Measurements from ENCODE around the gene PSMD1. TPM values are rescaled to one million over a fixed set of nuclear protein-coding genes. Genes with fewer than 3 reads are reported as not detected.

The PSMD1 gene
- total and polyA plus RNA-seq, 7 donors: 41.2 to 90.3 (median 50.7) TPM

DNA sequence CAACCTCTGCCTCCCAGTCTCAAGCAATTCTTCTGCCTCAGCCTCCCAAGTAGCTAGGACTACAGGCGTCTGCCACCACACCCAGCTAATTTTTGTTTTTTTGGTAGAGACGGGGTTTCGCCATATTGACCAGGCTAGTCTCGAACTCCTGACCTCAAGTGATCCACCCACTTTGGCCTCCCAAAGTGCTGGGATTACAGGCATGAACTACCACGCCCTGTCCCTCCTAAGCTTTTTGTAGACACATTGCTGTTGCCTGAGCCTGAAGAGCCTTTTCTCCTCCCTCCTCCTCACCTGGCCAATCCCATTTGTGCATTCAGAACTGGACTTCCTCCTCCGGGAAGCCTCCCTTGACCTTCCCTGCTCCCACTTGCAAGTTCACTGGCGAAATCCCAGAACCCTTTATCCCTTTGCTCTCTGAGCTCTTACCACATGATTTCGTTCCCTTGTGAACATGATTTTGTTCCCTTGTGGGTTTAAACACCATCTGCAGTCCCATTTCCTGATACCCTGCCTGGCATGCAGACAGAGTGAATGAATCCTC is 16.8 kb upstream of the PSMD1 start:
- WGBS, 2 donors: 59 to 74% methylated on average over 8 of the region's 8 CpGs
- intact Hi-C loops (cut with DNase I): no loop called here
- H3K36me3 ChIP-seq: no peaks in the 10 kb centered on the region
- peaks cover 24 to 66% (median 32%) of the 10 kb centered on the region in 3 donors for H3K27me3 ChIP-seq
- DNase-seq: no peak
- no peak for TF ChIP-seq POLR2AphosphoS5 (IDR thresholded peaks at IDR 0.05)
- TF ChIP-seq CTCF (IDR thresholded peaks at IDR 0.05): no peak
- TF ChIP-seq POLR2A (IDR thresholded peaks at IDR 0.05): no peak
- no peak for TF ChIP-seq EP300 (IDR thresholded peaks at IDR 0.05)
- H3K4me3 ChIP-seq: no peak overlapping the region
- no peaks in the 10 kb centered on the region for H3K9me3 ChIP-seq
- peaks cover 0 to 13% (median 8%) of the 10 kb centered on the region in 4 donors for H3K4me1 ChIP-seq
- no peak overlapping the region for H3K27ac ChIP-seq

- H3K27me3 ChIP-seq: peaks cover 23 to 53% (median 24%) of the 10 kb centered on the region in 3 donors
Observed at GRCh38 chr2:231041061-231041689, 15.5 kb upstream of the PSMD1 start.

GRCh38 chr2:231043796-231044195 is 12.9 kb upstream of the PSMD1 start:
- no peak overlapping the region for H3K4me3 ChIP-seq
- no peak overlapping the region for H3K27ac ChIP-seq
- H3K4me1 ChIP-seq: no peaks in the 10 kb centered on the region
- no peak for TF ChIP-seq EP300 (IDR thresholded peaks at IDR 0.05)
- no peak for TF ChIP-seq CTCF (IDR thresholded peaks at IDR 0.05)
- no peak for TF ChIP-seq POLR2AphosphoS5 (IDR thresholded peaks at IDR 0.05)
- TF ChIP-seq POLR2A (IDR thresholded peaks at IDR 0.05): no peak
- no peak for DNase-seq
- WGBS, 2 donors: 91 to 92% methylated on average over 4 of the region's 4 CpGs
- H3K36me3 ChIP-seq: no peaks in the 10 kb centered on the region
- no peaks in the 10 kb centered on the region for H3K9me3 ChIP-seq
- intact Hi-C loops (cut with DNase I): no loop called here
- peaks cover 0 to 33% (median 2%) of the 10 kb centered on the region in 3 donors for H3K27me3 ChIP-seq

More at GRCh38 chr2:231041061-231041689, 15.5 kb upstream of the PSMD1 start:
- no peaks in the 10 kb centered on the region for H3K36me3 ChIP-seq
- no peak overlapping the region for H3K27ac ChIP-seq
- WGBS, 2 donors: 75 to 83% methylated on average over 8 of the region's 8 CpGs
- no peaks in the 10 kb centered on the region for H3K9me3 ChIP-seq
- H3K4me3 ChIP-seq: no peak overlapping the region
- peaks cover 0 to 13% (median 8%) of the 10 kb centered on the region in 4 donors for H3K4me1 ChIP-seq
- no peak for DNase-seq
- intact Hi-C loops (cut with DNase I): no loop called here
- TF ChIP-seq EP300 (IDR thresholded peaks at IDR 0.05) (no peak), POLR2A (IDR thresholded peaks at IDR 0.05) (no peak), CTCF (IDR thresholded peaks at IDR 0.05) (no peak), POLR2AphosphoS5 (IDR thresholded peaks at IDR 0.05) (no peak)

- Histone ChIP-seq H3K36me3 (no peaks in the 10 kb centered on the region), H3K27ac (no peak overlapping the region), H3K9me3 (no peaks in the 10 kb centered on the region), H3K4me1 (no peaks in the 10 kb centered on the region), H3K4me3 (no peak overlapping the region), H3K27me3 (peaks cover 0 to 2% (median 0%) of the 10 kb centered on the region in 3 donors)
- no peak for DNase-seq
- TF ChIP-seq EP300 (IDR thresholded peaks at IDR 0.05) (no peak), POLR2A (IDR thresholded peaks at IDR 0.05) (no peak), POLR2AphosphoS5 (IDR thresholded peaks at IDR 0.05) (no peak), CTCF (IDR thresholded peaks at IDR 0.05) (no peak)
- WGBS, 2 donors: 90 to 94% methylated on average over 5 of the region's 5 CpGs
- intact Hi-C loops (cut with DNase I): no loop called here
Observed at GRCh38 chr2:231046916-231047273, 9.8 kb upstream of the PSMD1 start.
